Peyer's patch (tissue), 4 donors: ENCODE measurements around the gene FNBP1L. TPM values are rescaled to one million over a fixed set of nuclear protein-coding genes. Genes with fewer than 3 reads are reported as not detected.
A peak's percentile ranks its signal among the peaks of the same experiment; 100 is the strongest.

ENCODE experiments used
- DNase-seq, 3 donors: peaks; one replicate each; pipeline ENCODE4 v3.0.0-alpha.2; 2017 to 2019
- H3K27ac ChIP-seq, 4 donors: fragments of 200-600 bp; sonication (generic); one replicate each; pipeline ENCODE4 v1.5.1; 2016 to 2019
- H3K27me3 ChIP-seq, 2 donors: fragments of 200-600 bp; sonication (generic); one replicate each; pipeline ENCODE4 v1.5.1; 2019
- H3K36me3 ChIP-seq, 3 donors: fragments of 200-600 bp; sonication (generic); one replicate each; pipeline ENCODE4 v1.5.1; 2016 to 2019
- H3K4me1 ChIP-seq, 4 donors: fragments of 200-600 bp; sonication (generic); one replicate each; pipeline ENCODE4 v1.5.1; 2016 to 2019
- H3K4me3 ChIP-seq, 4 donors: fragments of 200-600 bp; sonication (generic); 1 replicate in 3 of 4; 2 replicates in 1 of 4; pipeline ENCODE4 v1.5.1; 2016 to 2019; ENCODE audit warnings: mild to moderate bottlenecking in 1 of 4
- H3K9me3 ChIP-seq, 4 donors: fragments of 200-600 bp; sonication (generic); one replicate each; pipeline ENCODE4 v1.5.1; 2016 to 2019; ENCODE audit warnings: mild to moderate bottlenecking in 1 of 4
- POLR2A ChIP-seq, 2 donors: fragments of 450-650 bp; IDR thresholded peaks; one replicate each; pipeline ENCODE4 v1.5.1; 2017; ENCODE audit warnings: antibody characterized with exemption in 2 of 2, mild to moderate bottlenecking in 2 of 2, moderate library complexity in 2 of 2
- total RNA-seq, 4 donors: library from RNA; depleted of rRNA; stranded (reverse); fragments of >200 nt; gene quantifications; one replicate each; pipeline ENCODE4 v1.1.0, GENCODE V29; 2016
- TF ChIP-seq, protein P1 (sequence below), 6 experiments: fragments of 450-650 bp in 4 of 6; fragments of 200-600 bp in 2 of 6; sonication (generic) in 1 of 6; IDR thresholded peaks; one replicate each; pipeline ENCODE4 v1.5.1; 2017 to 2019; ENCODE audit warnings: antibody characterized with exemption in 6 of 6, mild to moderate bottlenecking in 3 of 6, moderate library complexity in 1 of 6

Gene FNBP1L
- total RNA-seq, 4 donors from 2014 or later, result 38.8 to 63.7 (median 55.2) TPM

DNA sequence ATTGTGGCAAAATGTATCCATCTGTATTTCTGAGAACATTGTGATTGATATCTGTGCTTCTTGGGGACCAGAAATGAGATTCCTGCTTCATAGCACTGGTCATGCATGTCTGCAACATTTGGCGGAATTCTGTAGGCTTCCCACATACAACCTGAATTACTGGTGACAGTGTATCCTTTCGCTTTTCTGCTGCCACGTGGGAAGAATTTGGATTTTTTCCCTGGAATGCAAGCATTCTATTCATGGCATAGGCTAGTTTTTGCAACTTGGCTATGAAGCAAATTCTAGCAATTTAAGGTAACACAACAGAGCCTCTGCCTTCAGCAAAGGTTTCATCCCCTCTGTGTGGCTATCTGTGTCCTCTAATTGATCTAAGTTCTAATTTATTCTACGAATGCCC is 147.8 kb downstream of the FNBP1L start:
- Histone ChIP-seq H3K27ac (no peak overlapping the region), H3K4me3 (no peak overlapping the region), H3K4me1 (peaks cover 0 to 28% (median 11%) of the 10 kb centered on the region in 4 donors), H3K27me3 (no peaks in the 10 kb centered on the region), H3K9me3 (no peaks in the 10 kb centered on the region), H3K36me3 (no peaks in the 10 kb centered on the region)
- no peak for DNase-seq
- TF ChIP-seq POLR2A (IDR thresholded peaks at IDR 0.05), result no peak
- TF ChIP-seq, protein P1, sequence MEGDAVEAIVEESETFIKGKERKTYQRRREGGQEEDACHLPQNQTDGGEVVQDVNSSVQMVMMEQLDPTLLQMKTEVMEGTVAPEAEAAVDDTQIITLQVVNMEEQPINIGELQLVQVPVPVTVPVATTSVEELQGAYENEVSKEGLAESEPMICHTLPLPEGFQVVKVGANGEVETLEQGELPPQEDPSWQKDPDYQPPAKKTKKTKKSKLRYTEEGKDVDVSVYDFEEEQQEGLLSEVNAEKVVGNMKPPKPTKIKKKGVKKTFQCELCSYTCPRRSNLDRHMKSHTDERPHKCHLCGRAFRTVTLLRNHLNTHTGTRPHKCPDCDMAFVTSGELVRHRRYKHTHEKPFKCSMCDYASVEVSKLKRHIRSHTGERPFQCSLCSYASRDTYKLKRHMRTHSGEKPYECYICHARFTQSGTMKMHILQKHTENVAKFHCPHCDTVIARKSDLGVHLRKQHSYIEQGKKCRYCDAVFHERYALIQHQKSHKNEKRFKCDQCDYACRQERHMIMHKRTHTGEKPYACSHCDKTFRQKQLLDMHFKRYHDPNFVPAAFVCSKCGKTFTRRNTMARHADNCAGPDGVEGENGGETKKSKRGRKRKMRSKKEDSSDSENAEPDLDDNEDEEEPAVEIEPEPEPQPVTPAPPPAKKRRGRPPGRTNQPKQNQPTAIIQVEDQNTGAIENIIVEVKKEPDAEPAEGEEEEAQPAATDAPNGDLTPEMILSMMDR (IDR thresholded peaks at IDR 0.05), result no peak

DNA sequence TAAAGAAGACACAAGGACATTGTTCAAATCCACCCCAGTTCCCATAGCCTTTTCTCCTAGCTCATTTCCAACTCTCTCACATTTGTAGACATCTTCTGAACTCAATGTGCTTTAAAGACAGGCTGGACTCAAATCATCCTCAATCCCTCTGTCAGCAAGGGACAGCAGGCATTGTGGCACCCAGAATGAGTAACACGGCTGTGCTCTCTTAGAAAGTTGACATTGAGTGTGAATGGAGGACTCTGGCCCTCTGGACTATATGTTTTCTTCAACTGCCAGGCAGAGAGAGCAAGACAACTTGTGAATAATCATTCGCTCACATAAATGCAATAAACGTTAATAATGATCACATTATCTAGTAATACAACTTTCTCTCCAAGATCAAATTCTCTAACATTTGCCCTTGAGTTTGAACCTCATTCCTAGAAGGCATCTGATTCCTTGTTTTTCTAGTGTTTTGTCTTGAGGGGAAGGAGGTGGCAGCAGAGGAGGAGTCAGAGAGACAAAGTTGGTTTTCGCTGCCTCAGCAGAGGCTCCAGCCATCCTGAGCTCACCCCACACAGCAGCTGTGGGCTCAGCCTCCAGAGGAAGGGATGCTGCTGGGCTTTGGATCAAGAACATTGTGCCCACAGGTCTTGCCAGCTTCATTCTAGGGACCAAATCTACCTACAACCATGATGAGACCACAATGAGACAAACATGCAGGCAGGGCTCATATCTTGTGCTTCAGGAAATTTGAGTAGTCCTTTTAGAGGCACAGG is 148.6 kb downstream of the FNBP1L start:
- Histone ChIP-seq H3K36me3 (no peaks in the 10 kb centered on the region), H3K4me1 (peaks cover 0 to 31% (median 6%) of the 10 kb centered on the region in 4 donors), H3K27ac (peak overlapping the region in 1 of 4 donors; percentile 9), H3K4me3 (no peak overlapping the region), H3K27me3 (no peaks in the 10 kb centered on the region), H3K9me3 (no peaks in the 10 kb centered on the region)
- peak in 1 of 3 donors; percentile 19 for DNase-seq
- TF ChIP-seq, protein P1 (IDR thresholded peaks at IDR 0.05), result no peak
- no peak for TF ChIP-seq POLR2A (IDR thresholded peaks at IDR 0.05)

DNA sequence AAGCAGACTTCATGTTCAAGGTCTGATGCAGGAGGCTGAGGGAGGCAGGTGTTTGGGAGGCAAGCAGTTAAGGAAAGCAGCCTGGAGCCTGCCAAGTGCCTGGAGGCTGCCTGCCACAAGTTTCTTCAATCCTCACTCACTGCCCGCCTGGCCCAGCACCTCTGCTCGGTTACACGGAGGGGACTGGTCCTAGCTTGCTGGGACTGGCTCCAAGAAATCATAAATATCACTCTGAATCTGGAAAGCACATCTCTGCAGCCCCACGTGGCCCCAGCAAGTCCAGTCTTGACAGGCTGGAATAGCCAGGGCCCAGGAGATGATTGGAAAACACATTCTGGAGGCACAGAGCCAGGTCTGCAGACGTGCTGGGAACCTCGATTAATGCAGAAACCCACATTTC is 149.8 kb downstream of the FNBP1L start:
- H3K9me3 ChIP-seq, result no peaks in the 10 kb centered on the region
- H3K27me3 ChIP-seq, result no peaks in the 10 kb centered on the region
- no peak overlapping the region for H3K27ac ChIP-seq
- peaks cover 0 to 31% (median 0%) of the 10 kb centered on the region in 4 donors for H3K4me1 ChIP-seq
- no peak for DNase-seq
- TF ChIP-seq POLR2A (IDR thresholded peaks at IDR 0.05), result no peak
- TF ChIP-seq, protein P1 (IDR thresholded peaks at IDR 0.05), result no peak
- no peak overlapping the region for H3K4me3 ChIP-seq
- no peaks in the 10 kb centered on the region for H3K36me3 ChIP-seq

DNA sequence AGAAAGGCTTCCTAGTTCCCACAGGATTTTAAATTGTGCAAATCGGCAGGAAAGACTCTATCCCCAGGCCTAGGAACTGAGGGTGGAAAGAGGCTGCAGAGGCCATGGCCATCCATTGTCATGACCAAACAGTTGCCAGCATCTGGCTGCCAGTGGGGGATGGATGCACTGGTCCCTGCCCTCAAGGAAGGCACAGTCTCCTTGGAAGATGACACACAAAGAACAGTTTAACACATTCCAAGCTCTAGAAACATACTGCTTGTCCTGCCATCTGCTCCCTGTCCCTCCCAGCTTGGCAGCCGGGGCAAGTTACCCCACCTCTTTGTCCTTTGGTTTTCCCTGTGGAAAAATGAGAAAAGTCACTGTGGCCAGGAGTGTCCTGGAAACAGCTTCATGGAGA is 150.5 kb downstream of the FNBP1L start:
- no peak for TF ChIP-seq POLR2A (IDR thresholded peaks at IDR 0.05)
- TF ChIP-seq, protein P1 (IDR thresholded peaks at IDR 0.05), result no peak
- Histone ChIP-seq H3K36me3 (no peaks in the 10 kb centered on the region), H3K27me3 (no peaks in the 10 kb centered on the region), H3K9me3 (no peaks in the 10 kb centered on the region), H3K4me1 (peaks cover 0 to 29% (median 0%) of the 10 kb centered on the region in 4 donors), H3K4me3 (no peak overlapping the region), H3K27ac (no peak overlapping the region)
- peak in 1 of 3 donors; percentile 30 for DNase-seq

DNA sequence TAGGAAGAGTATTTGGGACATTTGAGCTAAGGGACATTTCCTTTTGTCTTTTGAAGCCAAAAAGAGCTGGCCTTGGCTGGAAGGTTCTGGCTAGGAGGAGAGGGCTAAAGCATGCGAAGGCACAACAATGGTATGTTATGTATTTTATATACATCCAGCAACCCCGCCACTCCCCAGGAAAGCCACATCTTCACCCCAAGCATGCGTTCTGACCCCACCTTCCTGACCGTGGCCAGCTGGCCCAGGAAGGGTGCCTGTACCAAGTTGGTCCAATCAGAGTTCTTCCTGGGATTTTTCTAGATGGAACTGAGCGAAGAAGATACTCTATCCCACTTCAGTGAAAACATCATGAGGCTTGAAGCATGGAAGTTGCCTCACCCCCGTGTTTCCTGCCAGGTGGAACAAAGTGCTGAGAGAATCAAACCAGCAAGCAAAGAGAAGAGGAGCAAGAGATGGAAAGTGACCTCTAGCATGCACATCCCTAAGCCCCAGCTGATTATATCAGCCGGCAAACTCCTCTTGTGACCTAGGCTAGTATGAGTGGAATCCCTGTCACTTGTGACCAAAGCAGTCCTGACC is 151.0 kb downstream of the FNBP1L start:
- no peak for TF ChIP-seq POLR2A (IDR thresholded peaks at IDR 0.05)
- TF ChIP-seq, protein P1 (IDR thresholded peaks at IDR 0.05), result no peak
- no peaks in the 10 kb centered on the region for H3K36me3 ChIP-seq
- peaks cover 0 to 23% (median 0%) of the 10 kb centered on the region in 4 donors for H3K4me1 ChIP-seq
- no peaks in the 10 kb centered on the region for H3K9me3 ChIP-seq
- H3K27me3 ChIP-seq, result no peaks in the 10 kb centered on the region
- no peak overlapping the region for H3K4me3 ChIP-seq
- peak in 1 of 3 donors; percentile 37 for DNase-seq
- H3K27ac ChIP-seq, result no peak overlapping the region
